OCI-LY1 (cell line): ENCODE data around the gene TBCEL.

Source experiments
- H2AFZ ChIP-seq: fragments of 200-600 bp; sonication (generic), shearing (Covaris generic); 2 replicates; pipeline ENCODE4 v1.6.0; 2014; ENCODE audit warnings: antibody characterized with exemption, mild to moderate bottlenecking, low read length
- H3F3A ChIP-seq: fragments of 200-600 bp; sonication (generic), shearing (Covaris generic); 2 replicates; pipeline ENCODE4 v1.6.0; 2014; ENCODE audit warnings: mild to moderate bottlenecking, antibody characterized with exemption, low read length, moderate library complexity; ENCODE audit not compliant: insufficient read depth
- H3K27ac ChIP-seq: fragments of 200-600 bp; sonication (generic); 2 replicates; pipeline ENCODE4 v1.5.1; 2014; ENCODE audit warnings: low read length, mixed run types, mild to moderate bottlenecking, low read depth; ENCODE audit not compliant: poor library complexity, severe bottlenecking
- H3K27me3 ChIP-seq: fragments of 200-600 bp; sonication (generic); 2 replicates; pipeline ENCODE4 v1.6.0; 2014; ENCODE audit warnings: antibody characterized with exemption, mild to moderate bottlenecking, low read length, moderate library complexity; ENCODE audit not compliant: insufficient read depth
- H3K36me3 ChIP-seq: fragments of 200-600 bp; sonication (generic); 2 replicates; pipeline ENCODE4 v1.6.1; 2014; ENCODE audit warnings: mild to moderate bottlenecking, antibody characterized with exemption, low read length, moderate library complexity, mixed read lengths; ENCODE audit not compliant: insufficient read depth
- H3K4me1 ChIP-seq: fragments of 200-600 bp; sonication (generic); 2 replicates; pipeline ENCODE4 v1.5.1; 2014; ENCODE audit warnings: mild to moderate bottlenecking, low read length, moderate library complexity; ENCODE audit not compliant: insufficient read depth, severe bottlenecking
- H3K4me2 ChIP-seq: fragments of 200-600 bp; sonication (generic), shearing (Covaris generic); 2 replicates; pipeline ENCODE4 v1.6.1; 2014; ENCODE audit warnings: low read length
- H3K4me3 ChIP-seq: fragments of 200-600 bp; sonication (generic); 2 replicates; pipeline ENCODE4 v1.5.1; 2014; ENCODE audit warnings: low read length, low read depth, mild to moderate bottlenecking, mixed read lengths; ENCODE audit not compliant: poor library complexity, severe bottlenecking
- H3K79me2 ChIP-seq: fragments of 200-600 bp; shearing (Covaris generic); 2 replicates; pipeline ENCODE4 v1.6.1; 2016; ENCODE audit warnings: mixed run types, low read length, mixed read lengths; ENCODE audit not compliant: insufficient read depth
- H3K9ac ChIP-seq: fragments of 200-600 bp; sonication (generic), shearing (Covaris generic); 2 replicates; pipeline ENCODE4 v1.6.1; 2014; ENCODE audit warnings: mild to moderate bottlenecking, low read length, mixed read lengths
- H3K9me2 ChIP-seq: fragments of 200-600 bp; sonication (generic), shearing (Covaris generic); 2 replicates; pipeline ENCODE4 v1.6.1; 2014; ENCODE audit warnings: low read depth, mild to moderate bottlenecking, low read length, mixed read lengths
- H3K9me3 ChIP-seq: fragments of 200-600 bp; shearing (Covaris generic); 2 replicates; pipeline ENCODE4 v1.6.1; 2014; ENCODE audit warnings: low read length, mixed read lengths
- H4K20me1 ChIP-seq: fragments of 200-600 bp; sonication (generic), shearing (Covaris generic); 2 replicates; pipeline ENCODE4 v1.6.0; 2016; ENCODE audit warnings: mild to moderate bottlenecking, low read length; ENCODE audit not compliant: insufficient read depth
- EZH2 ChIP-seq: fragments of 200-600 bp; sonication (generic), shearing (Covaris generic); IDR thresholded peaks from 2 replicates; pipeline ENCODE4 v1.8.0; 2017; ENCODE audit warnings: borderline replicate concordance, mixed run types, mild to moderate bottlenecking, antibody characterized with exemption, low read length, moderate library complexity, mixed read lengths
- TF ChIP-seq, protein P1 (sequence below): fragments of 200-600 bp; sonication (generic), shearing (Covaris generic); IDR thresholded peaks from 2 replicates; pipeline ENCODE4 v1.5.1; 2017; ENCODE audit warnings: mild to moderate bottlenecking, antibody characterized with exemption, low read length, moderate library complexity, mixed read lengths

TBCEL gene

DNA sequence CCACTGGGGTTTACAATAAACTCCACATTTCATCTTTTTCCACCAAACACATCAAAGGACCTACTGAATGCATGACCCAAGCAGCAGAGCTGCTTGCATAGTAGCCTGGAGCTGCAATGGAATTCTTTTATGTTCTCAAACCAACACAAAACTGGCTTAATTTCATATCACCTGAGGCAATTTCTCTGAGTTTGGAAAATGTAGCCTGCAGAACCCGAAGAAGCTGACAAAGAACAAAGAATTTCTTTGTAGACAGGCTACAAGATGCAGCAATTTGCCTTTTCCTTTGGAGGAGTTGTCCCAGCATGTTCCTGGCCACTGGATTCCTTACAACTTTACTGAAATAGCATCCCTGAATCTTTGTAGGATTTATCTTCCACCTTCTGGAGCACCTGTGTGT lies 71.7 kb downstream of the TBCEL start:
- Histone ChIP-seq H3F3A (no peaks in the 10 kb centered on the region), H3K79me2 (no peaks in the 10 kb centered on the region), H3K9me2 (no peaks in the 10 kb centered on the region), H4K20me1 (no peaks in the 10 kb centered on the region), H3K4me1 (no peaks in the 10 kb centered on the region), H3K4me3 (no peak overlapping the region), H3K36me3 (no peaks in the 10 kb centered on the region), H3K9me3 (no peaks in the 10 kb centered on the region), H3K27me3 (no peaks in the 10 kb centered on the region), H3K4me2 (no peak overlapping the region), H3K27ac (no peak overlapping the region), H2AFZ (no peak overlapping the region), H3K9ac (no peak overlapping the region)
- TF ChIP-seq, protein P1, sequence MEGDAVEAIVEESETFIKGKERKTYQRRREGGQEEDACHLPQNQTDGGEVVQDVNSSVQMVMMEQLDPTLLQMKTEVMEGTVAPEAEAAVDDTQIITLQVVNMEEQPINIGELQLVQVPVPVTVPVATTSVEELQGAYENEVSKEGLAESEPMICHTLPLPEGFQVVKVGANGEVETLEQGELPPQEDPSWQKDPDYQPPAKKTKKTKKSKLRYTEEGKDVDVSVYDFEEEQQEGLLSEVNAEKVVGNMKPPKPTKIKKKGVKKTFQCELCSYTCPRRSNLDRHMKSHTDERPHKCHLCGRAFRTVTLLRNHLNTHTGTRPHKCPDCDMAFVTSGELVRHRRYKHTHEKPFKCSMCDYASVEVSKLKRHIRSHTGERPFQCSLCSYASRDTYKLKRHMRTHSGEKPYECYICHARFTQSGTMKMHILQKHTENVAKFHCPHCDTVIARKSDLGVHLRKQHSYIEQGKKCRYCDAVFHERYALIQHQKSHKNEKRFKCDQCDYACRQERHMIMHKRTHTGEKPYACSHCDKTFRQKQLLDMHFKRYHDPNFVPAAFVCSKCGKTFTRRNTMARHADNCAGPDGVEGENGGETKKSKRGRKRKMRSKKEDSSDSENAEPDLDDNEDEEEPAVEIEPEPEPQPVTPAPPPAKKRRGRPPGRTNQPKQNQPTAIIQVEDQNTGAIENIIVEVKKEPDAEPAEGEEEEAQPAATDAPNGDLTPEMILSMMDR = no peak
- TF ChIP-seq EZH2 = no peak

DNA sequence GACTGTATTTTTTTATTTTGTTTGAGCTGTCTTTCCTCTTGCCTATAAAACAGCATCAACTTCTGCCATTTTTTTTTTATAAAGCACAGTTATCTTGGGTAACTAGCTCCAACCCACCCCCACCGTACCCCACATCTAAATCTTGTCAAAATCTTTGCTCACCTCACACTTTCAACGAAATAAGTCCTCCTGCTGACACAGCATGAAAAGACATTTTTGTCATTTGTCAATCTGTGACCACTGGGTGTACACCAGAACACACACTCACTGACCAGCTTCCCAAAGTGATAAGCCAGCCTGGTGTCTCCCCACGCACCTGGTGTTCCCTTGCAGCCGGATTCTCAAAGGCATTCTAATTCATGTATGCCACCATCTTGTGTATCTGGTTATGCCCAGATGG lies 75.5 kb downstream of the TBCEL start:
- Histone ChIP-seq H3K27me3 (no peaks in the 10 kb centered on the region), H3K79me2 (no peaks in the 10 kb centered on the region), H3K9me2 (no peaks in the 10 kb centered on the region), H2AFZ (no peak overlapping the region), H3K9ac (no peak overlapping the region), H4K20me1 (no peaks in the 10 kb centered on the region), H3F3A (no peaks in the 10 kb centered on the region), H3K9me3 (no peaks in the 10 kb centered on the region), H3K36me3 (no peaks in the 10 kb centered on the region), H3K4me1 (no peaks in the 10 kb centered on the region), H3K4me3 (no peak overlapping the region), H3K4me2 (no peak overlapping the region), H3K27ac (no peak overlapping the region)
- TF ChIP-seq, protein P1 = no peak

DNA sequence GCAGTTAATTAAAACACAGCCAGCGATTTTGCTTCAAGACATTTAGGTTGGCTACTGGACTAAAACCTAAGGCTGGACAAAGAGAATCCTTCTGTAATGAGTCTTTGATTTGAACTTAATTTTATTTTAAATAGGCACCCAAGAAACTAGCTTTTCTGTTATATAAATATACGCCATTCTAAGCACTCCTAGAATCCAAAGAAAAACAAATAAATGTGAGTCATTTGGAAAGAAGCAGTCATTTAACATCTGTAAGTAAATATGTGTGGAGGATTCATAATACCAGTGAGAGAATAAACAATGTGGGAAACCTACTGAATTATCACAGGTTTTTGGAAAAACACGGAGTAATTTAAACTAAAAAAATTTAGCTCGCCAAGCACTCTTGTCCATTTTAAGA lies 76.0 kb downstream of the TBCEL start:
- Histone ChIP-seq H3K4me3 (no peak overlapping the region), H3K36me3 (no peaks in the 10 kb centered on the region), H3K27me3 (no peaks in the 10 kb centered on the region), H3K9me3 (no peaks in the 10 kb centered on the region), H3K4me1 (no peaks in the 10 kb centered on the region), H3K79me2 (no peaks in the 10 kb centered on the region), H3F3A (no peaks in the 10 kb centered on the region), H3K4me2 (no peak overlapping the region), H4K20me1 (no peaks in the 10 kb centered on the region), H3K9me2 (no peaks in the 10 kb centered on the region), H3K9ac (no peak overlapping the region), H2AFZ (no peak overlapping the region), H3K27ac (no peak overlapping the region)
- TF ChIP-seq, protein P1 = no peak
- no peak for TF ChIP-seq EZH2
